Ovary (tissue), 3 donors: ENCODE measurements around the gene TST.

Experiments
- POLR2A ChIP-seq: fragments of 450-650 bp; IDR thresholded peaks from one replicate; pipeline ENCODE4 v1.6.1; 2017; ENCODE audit warnings: antibody characterized with exemption, mild to moderate bottlenecking, moderate library complexity
- TF ChIP-seq, protein P1 (sequence below), 3 donors: fragments of 450-650 bp in 2 of 3; fragments of 200-600 bp in 1 of 3; IDR thresholded peaks; one replicate each; pipeline versions ENCODE4 v1.5.1 to v1.8.0; 2016 to 2022; ENCODE audit warnings: antibody characterized with exemption in 3 of 3, mild to moderate bottlenecking in 1 of 3
- donor health status: DM: no; HTN: no; CAD: no.

DNA sequence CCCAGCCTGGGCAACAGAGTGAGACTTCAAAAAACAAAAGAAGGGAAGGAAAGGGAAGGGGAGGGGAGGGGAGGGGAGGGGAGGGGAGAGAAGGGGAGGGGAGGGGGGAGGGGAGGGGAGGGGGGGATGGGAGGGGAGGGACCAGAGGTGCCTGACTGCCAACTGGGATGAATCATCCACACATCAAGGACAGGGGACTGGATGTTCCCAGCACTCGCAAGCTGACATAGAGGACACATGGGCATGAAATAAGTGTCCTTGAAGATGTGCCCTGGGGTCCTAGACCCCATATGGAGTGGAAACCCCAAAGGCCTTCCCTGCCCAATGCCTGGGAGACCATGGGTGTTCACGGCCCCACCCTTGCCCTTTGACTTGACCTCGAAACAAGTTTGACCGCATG, 19.8 kb downstream of the TST start:
- TF ChIP-seq, protein P1, sequence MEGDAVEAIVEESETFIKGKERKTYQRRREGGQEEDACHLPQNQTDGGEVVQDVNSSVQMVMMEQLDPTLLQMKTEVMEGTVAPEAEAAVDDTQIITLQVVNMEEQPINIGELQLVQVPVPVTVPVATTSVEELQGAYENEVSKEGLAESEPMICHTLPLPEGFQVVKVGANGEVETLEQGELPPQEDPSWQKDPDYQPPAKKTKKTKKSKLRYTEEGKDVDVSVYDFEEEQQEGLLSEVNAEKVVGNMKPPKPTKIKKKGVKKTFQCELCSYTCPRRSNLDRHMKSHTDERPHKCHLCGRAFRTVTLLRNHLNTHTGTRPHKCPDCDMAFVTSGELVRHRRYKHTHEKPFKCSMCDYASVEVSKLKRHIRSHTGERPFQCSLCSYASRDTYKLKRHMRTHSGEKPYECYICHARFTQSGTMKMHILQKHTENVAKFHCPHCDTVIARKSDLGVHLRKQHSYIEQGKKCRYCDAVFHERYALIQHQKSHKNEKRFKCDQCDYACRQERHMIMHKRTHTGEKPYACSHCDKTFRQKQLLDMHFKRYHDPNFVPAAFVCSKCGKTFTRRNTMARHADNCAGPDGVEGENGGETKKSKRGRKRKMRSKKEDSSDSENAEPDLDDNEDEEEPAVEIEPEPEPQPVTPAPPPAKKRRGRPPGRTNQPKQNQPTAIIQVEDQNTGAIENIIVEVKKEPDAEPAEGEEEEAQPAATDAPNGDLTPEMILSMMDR (IDR thresholded peaks at IDR 0.05): no peak
- TF ChIP-seq POLR2A: no peak
